COR-L47 (cell line): ENCODE measurements around the gene MPC1.
A peak's percentile ranks its signal among the peaks of the same experiment; 100 is the strongest.

ENCODE experiments used
- DNase-seq: peaks from one replicate; lab custom pipeline; 2025; lab: John Stamatoyannopoulos, UW

Gene MPC1

DNA sequence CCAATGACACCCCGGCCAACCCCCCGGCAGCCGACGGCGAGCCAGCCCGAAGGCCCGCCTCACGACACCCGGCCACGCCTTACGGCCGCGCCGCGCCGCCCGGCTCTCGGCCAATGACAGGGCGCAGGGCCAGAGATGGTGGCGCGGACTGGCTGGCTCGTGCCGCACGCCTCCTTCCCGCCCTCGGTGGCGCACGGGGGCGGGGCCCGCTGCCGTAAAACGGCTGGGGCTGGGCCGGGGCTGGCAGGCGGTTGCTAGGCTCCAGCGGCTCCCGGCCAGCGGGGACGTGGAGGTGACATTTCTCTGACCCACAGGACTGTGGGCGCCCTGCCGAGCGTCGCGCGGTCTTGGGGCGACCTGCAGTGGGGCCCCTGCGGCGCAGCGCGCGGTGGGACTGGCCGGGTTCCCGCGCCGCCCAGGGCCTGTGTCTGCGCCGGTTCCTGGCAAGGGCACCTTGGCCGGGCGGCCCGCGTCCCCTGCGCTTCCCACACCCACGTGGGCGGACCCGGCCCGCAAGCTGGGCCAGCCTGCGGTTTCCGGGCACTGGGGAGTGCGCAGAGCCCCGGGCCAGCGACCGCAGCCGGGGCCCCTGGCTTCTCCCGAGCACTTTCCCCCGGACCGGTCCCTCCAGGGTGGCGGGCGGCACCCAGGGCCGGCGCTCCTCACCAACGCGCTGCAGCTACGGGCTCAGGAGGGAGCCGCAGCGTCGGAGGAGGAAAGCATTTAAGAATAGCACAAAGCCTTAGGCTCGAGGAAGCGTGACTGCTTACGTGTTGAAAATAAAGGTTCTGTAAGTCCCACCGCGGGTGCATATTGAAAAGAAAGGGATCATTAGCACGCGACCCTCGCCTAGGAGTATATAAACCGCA, at the start of gene MPC1:
Gene MPC1 (minus strand): TSS at position 8 of the 869 bp plus-strand sequence. CDS start 64 bp downstream, outside the sequence.
- peak; percentile 78 for DNase-seq

DNA sequence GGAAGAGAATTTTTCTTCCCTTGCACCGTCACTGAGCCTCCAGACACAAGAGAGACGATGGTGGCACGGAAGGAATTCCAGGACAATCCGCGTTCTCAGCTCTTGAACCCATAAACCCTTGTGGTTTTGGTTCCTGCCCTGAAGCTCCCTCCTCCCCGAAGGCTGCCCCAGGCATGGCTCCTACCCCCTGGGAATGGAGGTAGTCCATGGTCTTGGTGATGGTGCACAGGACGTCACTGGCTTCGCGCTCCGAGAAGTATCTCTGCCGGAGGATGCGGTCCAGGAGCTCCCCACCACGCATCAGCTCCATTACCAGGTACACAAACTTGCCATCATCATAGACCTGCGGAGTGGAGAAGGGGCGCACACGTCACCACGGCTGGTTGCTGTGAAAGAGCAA, 47.5 kb upstream of the MPC1 start:
- DNase-seq, result no peak

DNA sequence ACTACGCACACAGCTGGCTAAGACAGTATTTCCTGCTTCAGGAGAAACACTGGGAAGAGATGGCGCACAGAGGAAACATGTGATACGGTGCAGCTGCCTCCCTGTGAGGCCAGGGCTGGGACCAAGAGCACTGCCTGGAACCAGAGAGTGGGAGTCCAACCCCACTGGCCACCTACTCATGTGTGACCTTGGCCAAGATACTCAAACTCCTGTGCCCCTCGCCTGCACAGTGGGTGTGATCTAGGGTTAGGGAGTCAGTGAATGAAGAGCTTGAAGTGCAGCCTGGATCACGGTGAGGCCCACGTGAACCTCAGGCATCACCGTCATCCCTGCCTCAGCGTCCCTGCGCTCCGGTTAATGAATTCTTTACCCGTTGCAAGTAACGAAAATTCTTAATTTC, 41.7 kb upstream of the MPC1 start:
- no peak for DNase-seq

DNA sequence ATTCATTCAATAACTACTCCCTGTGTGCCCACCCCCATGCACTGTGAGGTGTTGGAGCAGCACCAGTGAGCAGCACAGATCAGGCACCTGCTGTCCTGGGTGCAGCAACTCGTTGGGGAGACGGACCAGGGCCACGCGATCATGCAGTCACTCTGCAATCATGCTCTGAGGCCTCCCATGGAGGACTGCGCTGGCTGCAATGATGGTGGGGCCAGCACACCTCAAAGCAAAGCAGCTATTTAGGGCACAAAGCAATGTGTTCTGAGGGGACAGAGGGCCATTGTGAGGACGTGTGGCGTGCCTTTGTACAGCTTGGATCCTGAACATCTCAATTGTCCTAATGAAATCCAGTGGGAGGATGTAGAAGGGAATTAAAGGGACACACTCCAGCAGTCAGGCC, 41.0 kb upstream of the MPC1 start:
- no peak for DNase-seq

DNA sequence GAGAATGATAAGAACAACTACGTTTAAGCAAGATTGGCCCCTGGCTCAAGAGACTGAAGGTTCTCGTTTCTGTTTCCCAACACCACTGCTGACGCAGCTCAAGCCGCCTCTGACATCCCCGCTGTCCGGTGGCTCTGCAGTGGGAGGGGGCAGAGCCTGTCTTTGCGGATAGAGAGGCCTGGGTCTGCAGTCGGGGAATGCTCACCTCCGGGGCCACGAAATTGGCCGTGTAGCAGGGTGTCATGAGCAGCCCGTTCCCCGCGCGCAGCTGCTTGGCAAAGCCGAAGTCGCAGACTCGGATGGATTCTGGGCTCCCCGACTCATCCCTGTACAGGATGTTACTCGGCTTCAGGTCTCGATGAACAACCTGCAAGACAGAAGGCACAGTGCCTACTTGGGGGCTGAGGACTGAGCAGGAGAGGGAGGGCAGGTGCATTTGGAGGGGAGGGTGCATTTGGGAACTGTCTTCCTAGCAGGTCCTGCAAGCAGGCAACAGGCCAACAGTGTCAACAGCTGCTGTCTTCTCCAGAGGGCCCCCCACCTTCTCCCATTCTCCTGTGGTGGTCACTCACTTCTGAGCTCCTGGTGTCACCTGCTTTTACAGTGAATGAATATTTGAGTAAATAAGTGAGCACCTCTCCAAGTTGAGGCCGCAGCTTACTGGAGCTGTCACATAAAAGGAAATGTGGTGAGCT, 40.5 kb upstream of the MPC1 start:
- no peak for DNase-seq

DNA sequence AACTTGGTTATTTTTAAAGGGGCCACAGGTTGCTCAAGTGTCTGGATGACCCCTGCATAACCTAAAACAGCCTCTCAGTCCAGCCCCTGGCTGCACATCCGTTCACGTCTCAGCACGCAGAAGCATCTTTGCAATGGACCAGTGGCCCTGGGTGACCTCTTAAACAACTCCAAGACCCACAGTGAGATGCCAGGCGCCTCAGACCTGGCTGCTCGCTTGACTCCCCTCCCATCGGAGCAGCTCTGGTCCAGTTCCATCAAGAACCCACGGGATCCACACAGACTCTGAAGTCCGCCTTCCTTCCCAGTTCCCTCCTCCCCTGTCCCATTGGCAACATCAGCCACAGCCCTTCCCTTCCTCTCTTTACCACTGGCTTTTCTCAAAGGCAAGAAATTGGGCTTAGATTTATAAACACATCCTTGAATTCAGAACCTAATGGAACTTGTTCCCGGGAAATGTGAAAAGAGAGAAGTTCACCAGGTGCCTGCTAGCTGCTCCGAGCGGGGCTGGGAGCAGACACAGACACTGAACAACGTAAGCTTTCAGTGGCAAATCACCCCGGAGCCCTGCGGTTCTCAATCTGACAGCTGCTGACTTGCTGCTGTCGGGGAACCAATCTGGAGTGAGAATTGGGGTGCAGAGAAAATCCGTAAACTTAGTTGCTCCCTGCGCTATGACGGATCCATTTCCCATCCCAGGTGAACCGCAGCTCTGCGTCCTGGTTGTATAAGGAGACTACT, 39.6 kb upstream of the MPC1 start:
- no peak for DNase-seq

DNA sequence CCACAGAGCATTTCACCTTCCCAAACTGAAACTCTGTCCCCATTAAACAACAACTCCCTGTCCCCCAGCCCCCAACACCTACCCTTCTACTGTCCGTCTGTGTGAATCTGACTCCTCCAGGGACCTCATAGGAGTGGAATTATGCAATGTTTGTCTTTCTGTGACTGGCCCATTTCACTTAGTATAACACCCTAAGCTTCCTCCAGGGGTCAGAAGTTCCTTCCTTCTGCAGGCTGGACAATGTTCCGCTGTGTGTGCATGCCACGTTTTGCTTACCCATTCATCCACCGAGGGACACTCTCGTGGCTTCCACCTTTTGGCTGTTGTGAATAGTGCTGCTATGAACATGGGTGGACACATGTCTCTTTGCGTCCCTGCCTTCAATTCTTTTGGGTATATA, 37.6 kb upstream of the MPC1 start:
- DNase-seq, result no peak

DNA sequence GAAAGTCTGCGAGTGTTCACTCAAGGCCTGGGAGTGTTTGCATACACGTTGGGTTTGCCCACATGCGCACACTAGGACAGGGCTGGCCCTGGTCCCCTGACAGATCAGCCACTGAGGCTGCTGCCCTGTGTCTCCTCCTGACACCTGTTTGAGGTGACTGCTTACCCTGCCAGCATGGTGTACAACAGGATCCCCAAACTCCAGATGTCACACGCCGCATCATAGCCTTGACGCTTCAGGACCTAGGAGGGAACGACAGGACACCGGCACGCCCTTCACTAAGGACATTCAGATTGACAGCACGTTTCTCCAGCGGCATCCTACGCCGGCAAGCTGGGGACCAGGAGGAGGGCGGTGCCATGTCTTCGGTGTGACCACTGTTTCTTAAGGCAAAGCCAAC, 37.0 kb upstream of the MPC1 start:
- DNase-seq, result no peak

DNA sequence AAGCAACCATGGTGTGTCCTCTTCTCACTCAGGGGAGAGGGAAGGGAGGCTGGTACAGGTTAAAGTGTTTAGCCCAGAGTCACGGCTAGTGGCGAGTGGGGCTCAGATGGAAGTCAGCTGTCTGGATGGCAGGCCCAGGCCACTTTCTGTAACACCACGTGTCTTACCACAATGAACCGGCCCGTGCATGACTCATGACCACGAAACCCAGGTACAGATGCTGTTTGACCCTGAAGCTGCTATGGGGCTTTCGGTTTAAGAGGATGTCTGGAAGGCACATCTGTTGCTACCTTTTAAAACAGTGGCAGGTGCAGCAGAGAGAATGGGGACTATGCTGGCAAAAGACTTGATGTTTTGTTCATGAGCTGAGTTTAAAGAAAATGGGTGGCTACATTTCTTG, 36.5 kb upstream of the MPC1 start:
- no peak for DNase-seq

DNA sequence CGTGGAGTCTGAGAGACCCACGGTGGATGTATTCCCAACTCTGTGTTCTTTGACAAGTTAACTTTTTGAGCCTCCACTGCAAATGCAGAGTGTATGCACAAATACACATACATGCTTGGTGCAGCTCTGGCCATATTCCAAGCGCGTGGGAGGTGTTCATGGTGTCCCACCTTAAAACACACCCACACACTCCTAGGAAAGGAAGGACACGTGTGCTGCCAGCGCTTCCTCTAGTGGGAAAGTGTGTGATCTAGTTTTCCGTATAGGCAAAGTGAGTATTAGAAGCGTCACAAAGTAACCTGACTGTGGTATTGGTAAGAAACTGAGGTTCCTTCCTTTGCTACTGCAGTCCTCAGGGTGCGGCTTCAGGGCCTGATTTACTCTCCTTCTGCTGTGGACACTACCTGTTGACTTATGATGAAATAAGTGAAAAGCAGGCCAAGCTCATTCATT, 36.0 kb upstream of the MPC1 start:
- DNase-seq, result no peak

DNA sequence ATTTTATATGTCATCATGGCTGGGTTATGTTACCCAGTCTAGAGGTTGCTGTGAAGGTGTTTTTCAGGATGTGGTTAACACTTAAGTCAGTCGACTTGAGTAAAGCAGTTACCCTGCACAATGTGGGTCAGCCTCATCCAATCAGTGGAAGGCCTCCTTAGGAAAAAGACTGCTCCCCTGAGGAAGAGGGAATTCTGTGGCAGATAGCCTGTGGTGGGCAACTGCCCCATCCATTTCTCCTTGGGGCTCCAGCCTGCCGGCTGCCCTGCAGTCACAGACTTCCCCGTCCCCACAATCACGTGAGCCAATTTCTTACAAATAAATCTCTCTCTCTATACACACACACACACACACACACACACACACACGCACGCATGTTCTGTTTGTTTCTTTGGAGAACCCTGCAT, 34.5 kb upstream of the MPC1 start:
- DNase-seq, result no peak

DNA sequence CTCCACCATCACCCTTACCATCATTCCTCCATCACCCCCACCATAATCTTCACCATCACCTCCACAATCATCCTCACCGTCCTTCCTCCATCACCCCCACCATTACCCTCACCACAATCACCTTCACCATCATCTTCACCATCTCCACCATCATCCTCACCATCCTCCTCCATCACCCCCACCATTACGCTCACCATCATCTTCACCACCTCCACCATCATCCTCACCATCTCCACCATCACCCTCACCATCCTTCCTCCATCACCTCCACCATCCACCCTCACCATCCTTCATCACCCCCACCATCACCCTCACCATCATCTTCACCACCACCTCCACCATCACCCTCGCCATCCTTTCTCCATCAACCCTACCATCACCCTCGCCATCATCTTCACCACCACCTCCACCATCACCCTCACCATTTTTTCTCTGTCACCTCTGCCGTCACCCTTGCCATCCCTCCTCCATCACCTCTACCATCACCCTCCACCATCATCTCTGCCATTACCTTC, 33.1 kb upstream of the MPC1 start:
- DNase-seq, result no peak

DNA sequence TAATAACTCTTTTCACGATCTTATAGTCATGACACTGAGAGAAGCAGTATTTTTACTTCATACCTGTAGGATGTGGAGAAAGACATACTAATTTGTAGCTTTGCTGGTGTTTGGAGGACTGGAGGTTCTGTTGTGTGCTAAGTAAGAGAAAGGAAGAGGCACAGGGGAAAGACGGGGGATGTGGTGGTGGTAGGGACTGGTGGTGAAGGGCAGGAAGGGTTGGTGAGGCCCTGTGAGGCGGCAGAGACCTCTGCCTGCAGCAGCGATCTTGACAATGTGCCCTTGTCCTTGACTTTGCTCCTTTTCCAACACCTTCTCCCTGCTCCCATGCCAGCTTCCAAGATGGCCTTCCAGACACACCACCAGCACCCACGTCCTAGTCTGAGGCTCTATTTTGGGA, 32.6 kb upstream of the MPC1 start:
- DNase-seq, result no peak

DNA sequence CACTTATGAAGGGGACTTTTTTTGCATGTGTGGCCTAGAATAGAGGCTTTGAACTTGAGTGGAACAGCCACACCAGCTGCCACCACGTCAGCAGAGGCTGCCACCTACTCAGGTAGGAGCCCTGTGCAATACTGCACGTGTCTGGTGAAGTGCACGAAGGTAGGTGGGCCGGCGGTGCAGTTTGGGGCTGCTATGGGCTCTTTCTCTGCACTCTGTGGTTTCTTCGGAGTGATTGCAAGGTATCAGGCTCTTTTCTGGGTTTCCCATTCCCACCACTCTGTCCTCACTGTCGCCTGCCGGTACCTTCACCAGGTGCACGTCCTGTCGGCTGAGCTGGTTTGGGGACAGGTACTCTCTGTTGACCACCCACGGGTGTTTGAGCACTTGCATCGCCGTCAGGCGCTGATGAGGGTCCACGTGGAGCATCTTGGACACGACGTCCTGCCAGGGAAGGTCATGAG, 30.8 kb upstream of the MPC1 start:
- DNase-seq, result no peak

DNA sequence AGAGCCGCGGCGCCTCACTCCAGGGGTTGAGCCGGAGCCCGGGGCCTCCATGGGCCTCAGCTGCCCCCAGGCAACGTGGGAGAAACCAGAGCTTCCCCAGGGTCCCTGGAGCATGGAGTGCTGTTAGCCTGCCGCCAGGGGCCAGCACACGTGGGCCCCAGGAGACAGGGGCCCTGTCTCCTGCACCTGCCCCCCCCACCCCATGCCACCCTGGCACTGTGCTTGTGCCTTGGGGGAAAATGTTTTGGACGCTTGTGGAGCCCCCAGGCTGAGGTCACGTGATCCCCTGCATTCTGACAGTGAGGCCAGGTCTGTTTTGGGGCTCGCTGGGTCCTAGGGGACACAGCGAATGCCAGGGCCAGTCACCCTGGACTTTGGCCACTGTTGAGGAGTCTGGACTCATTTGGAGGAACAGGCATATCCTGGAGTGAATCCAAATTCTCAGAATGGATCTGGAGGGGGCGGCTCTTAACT, 30.2 kb upstream of the MPC1 start:
- no peak for DNase-seq

DNA sequence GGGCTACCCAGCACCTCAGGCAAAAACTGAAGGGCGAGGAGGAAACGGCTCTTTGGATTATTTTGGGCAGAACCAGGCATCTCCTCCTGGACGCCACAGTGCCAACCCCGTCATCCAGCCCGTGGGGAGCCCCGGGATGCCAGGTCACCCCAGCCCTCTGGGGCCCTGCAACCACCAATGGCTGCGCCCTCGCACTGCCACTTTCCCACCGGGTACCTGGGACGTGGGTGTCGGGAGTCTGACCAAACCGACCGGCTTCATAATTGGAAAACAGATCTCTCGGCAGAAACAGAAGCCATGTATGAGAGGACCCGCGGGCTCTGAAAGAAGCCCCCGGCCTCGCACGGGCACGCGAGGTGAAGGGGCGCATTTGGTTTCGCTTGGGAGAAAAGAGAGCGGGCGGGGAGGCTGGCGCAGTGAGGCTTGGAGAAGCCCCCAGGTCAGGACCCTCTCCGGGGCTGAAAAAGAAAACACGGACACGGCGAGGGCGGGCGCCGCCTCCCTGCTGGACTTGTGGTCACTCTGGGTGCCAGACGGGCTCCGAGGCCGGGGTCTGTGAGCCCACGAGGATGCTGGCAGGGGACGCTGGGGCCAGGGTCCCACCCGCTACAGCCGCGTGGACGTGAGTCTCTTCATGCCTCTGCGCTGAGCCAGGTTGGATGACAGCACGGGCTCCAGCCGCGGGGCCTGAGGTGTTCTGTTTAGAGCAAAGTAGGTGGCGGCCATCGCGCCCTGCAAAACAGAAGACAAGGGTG, 29.6 kb upstream of the MPC1 start:
- no peak for DNase-seq

DNA sequence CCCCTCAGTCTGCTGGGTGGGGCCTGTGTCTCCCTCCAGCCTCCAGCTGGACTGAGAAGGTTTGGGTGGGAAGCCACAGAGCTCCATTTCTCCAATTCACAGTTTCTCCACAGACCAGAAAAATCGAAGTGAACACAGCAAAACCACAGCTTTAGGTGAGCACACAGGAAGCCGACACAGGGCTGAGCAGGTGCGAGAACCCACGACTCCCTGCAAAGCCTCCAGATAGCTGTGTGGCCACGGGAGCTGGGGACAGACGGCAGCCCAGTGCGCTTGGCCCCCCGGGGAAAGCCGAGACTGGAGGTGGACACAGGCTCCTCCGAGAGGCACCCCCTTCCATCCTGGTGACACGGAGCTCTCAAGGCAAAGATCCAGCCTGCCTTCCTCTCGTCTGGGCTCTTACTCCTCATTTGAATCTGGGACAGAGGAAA, 29.0 kb upstream of the MPC1 start:
- DNase-seq, result no peak

DNA sequence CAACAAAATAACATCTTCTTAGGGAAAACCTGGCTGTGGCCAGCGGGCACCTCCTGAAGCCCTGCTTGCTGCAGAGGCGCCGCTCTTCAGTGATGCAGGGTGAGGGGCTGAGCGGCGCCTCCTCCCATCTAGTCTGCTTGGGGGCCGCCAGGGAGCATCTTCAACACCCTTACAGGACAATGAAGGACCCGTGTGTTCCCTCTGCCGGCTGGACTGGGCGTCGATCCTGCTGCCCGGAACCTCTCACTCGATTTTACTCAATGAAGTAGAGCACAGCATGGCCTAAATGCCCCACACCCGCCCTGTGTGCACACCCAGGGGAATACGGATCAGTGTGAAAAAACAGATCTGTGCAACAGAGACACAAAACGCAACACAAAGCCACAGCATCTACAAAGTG, 28.5 kb upstream of the MPC1 start:
- no peak for DNase-seq

DNA sequence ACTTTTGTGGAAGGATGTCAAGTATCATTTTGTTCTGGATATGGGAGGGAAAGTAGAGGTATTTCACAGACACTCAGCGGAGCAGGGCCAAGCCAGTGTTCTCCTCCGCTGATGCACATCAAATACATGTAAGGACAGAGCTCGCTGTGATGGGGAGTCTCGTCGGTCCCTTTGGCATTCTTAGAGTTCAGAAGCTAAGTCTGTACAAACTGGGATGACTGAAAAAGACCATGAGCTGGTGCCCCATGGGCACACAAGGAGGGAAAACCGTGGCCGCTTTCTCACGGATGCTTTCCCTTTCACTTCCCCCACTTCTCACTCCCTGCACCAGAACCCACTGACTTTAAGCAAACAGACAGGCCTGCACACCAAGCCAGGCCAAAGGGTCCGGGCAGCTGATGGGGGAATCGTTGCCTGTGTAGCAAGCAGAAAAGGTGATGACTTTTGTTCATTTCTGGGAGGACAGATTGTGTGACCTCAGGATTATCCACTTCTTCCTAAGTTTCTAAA, 27.7 kb upstream of the MPC1 start:
- DNase-seq, result no peak

DNA sequence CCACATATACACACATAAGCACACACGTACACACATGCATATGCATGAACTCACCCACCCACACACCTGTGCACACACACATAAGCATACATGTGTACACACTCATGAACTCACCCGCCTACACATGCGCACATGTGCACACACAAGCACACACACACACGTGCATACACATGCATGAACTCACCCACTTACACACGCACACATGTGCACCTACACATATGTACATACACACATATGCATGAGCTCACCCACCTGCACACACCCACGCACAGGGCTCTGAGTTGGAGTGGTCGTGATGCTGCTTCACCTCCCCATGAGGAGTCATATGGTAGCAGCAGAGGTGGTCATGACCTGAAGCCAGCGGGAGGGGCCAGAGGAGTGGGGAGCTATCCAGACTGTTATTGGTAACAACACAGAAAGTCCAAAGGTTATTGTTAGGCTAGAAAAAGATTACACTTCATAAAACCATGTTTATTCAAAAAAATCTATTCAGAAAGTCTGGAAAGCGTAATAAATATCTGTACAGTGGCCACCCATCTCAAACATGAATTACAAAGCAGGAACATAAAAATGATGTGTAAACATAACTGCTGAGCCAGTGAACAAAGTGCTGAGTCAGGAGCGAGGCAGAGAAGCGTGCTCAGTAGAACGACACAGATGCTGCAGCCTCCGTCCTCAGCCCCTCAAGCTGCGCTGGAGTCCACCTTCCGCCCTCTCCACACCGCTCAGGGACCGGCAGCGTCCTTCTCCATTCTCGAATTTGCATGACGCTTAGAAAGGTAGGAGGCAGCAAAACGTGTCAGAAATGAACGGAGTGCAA, 26.4 kb upstream of the MPC1 start:
- no peak for DNase-seq
